Stimulated activated CD8-positive, alpha-beta memory T cell treated with anti-CD3 and anti-CD28 coated beads, Interleukin-15, amount 100 ng/mL, for 48 hours (primary cell): Measurements from ENCODE around the gene HOXA10.

Experiments
- DNase-seq, 2 donors: peaks; one replicate each; pipeline ENCODE4 v3.0.0-alpha.2; 2020; ENCODE audit warnings: low read depth in 2 of 2

Gene HOXA10

GRCh38 chr7:27173956-27174873, at the start of gene HOXA10:
Gene HOXA10 (minus strand): TSS chr7:27174320. CDS start chr7:27174306, 14 bp downstream.
- no peak for DNase-seq

DNA sequence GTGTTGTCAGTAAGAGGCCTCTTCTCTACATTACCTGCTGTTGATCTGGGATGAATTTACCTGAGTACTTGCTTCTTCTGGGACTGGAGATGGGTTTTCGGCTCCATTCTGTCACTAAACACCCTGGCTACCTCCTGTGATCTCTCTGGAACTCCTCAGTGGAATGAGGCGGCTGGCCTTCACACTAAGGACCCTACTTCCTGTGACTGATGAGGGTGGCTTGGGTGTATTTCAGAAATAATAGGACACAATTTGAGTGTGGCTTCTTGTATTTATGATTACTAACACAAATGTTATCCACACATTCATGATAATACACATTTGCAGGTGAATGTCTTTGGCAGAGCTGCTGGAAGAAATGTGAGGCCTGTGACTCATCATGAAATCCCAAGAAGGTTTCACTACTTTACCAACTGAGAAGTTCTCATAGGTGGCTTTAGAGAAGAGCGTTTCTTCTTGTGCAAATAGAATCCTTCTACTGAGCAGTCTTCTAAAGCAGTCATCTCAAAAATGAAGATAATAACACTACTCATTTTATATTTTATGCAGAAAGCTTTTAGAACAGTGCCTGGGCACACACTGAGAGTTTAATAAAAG, 47.2 kb upstream of the HOXA10 start:
- no peak for DNase-seq

DNA sequence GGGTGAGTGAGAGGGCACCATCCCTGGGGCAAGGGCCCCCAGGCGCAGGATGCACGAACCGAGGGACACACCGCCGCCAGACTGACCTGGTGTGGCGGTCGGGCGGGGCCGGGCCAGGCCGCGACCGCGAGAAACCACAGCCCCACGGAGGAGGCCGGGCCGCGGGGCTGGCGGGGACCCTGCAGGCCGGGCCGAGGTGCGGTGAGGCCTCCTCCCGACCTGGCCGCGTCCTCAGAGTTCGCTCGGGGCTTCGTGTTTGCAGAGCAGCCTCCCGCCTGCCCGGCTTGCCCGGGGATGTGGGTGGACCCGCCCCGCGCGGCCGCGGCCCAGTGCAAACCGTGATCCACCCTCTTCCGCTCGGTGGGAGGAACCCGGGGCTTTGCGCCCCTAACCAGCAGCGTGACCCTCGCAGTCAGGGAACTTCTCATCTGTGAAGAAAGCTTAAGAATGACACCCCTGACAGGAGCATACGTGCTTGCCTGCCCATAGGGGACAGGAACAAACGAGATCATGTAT, 46.4 kb upstream of the HOXA10 start:
- no peak for DNase-seq

DNA sequence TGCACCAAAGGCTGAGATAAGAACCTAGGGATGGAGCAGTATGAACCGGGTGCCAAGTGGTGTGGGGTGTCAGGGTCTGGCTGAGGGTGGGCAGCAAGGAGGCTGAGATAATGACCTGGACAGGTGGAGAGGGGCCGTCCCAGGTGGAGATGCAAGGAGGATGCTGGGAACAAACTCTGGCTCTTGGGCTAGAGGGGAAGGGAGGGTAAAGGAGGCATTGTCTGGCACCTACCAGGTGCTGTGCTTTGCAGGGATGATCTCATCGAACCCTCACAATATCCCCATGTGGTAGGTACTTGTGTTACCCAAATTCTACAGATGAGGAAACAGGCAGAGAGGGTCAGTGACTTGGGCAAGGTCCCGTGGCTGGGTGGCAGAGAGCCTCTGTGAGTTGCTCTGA, 45.7 kb upstream of the HOXA10 start:
- no peak for DNase-seq

DNA sequence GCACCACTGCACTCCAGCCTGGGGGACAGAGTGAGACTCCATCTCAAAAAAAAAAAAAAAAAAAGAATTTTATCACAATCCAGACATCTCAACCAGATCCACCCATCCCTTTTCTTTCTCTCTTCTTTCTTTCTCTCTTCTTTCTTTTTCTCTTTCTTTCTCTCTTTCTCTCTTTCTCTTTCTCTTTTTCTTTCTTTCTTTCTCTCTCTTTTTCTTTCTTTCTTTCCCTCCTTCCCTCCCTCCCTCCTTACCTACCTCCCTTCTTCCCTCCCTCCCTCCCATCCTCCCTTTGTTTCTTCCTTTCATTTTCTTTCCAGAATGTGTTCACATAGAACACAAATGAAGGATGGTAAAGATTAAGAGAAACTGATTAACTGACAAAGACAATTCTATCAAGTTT, 43.8 kb upstream of the HOXA10 start:
- no peak for DNase-seq

GRCh38 chr7:27215356-27215755, 41.2 kb upstream of the HOXA10 start:
- DNase-seq = no peak

GRCh38 chr7:27214239-27214950, 40.3 kb upstream of the HOXA10 start:
- DNase-seq = no peak

DNA sequence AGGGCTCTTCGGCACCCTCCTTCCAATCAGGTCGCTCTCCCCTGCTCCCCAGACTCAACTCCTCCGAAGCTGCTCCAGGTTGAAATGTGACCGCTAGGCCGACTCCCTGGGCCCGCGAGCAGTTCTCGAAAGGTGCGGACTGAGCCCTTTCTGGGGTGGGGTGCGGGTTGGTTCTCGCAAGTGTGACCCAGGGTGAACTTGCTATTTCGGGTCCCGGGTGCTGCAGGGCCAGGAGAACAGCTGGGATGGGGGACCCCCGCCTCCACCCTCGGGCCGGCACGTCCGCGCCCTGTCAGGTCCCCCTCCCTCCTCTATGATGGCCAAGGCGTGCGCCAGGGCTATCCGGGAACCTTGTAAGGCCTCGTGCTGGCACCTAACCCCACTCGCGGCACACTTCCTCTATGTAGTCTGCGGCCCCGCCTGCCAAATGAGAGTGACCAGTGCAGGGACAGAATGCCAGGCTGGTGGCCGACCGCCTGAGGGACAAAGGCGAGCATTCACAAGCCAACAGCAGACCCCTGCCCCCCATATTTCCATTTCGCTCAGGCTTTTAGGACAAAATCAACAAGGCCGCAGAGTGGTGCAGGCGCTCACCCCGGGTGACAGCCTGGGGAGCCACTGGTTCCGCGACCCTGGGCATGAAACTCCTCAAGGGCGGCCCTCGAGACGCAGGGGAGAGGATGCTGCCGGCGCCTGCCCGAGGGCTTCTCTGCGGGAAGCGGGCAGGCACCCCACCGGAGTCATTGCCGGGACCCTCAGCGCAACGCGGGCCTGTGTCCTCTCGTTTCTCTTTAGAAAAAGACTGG, 39.5 kb upstream of the HOXA10 start:
- no peak for DNase-seq

DNA sequence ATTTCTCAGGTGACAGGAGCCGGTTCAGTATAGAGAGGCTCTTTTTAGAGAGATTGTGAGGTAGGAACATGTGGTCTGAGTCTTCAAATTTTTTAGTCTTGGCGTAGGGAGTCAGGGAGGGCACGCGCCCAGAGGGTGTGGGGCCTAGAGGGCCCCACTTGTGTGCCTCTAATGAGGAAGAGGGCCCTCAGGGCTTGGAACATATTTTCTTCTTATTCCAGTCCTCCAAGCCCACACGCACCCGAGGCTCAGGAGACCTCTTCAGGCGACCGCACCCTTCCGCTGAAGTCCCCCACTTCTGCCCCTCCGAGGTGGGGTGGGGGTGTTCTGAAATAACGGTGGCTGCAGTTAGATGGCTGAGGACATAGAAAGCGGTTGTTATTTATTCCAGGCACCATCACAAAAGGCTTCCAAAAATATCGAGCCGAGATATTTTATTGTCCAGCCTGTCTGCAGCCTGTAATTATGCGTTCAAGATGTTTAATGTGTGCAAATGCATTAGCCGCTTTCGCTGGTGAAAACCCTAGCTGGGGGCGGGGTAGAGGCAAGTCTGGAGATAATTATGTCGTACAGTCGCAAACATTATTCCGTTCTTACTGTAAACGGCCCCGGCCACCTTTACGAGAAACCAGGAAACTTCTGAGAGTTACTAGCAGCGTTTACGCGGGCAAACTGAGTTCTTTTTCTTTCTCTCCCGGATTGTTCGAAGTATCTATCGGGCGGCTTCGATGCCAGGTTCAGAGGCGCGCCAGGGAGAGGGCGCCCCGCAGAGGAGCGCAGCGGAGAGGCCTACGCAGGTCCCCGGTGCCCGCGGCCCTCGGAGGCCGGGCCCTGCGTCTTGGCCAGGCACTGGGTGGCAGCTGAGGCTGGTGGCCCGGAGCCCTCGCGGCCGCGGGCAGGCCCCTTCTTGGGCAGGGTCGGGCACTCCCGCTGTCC, 38.6 kb upstream of the HOXA10 start:
- DNase-seq = no peak

DNA sequence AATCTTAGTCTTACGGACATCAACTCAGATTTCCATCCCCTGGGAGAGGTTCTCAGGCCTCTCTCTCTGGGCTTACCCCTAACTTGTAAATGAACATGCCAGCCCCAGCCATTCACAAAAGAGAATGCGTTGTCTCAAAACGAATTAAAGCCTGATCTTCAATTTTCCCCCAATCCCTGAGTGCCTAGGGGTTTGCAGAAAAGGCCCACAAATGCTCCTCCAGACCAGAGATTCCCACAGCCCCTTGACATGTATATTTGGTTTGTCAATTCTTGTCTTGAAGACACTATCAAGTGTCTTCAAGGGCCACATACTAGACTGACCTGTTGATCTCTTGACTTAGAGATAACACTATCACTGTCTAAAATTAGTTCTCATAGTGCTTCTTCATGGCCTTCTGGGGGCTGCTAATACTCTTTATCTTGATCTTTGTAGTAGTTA, 37.7 kb upstream of the HOXA10 start:
- no peak for DNase-seq

GRCh38 chr7:27211084-27211446, 36.9 kb upstream of the HOXA10 start:
- no peak for DNase-seq

- no peak for DNase-seq
Measured at GRCh38 chr7:27210441-27211083, 36.4 kb upstream of the HOXA10 start.

DNA sequence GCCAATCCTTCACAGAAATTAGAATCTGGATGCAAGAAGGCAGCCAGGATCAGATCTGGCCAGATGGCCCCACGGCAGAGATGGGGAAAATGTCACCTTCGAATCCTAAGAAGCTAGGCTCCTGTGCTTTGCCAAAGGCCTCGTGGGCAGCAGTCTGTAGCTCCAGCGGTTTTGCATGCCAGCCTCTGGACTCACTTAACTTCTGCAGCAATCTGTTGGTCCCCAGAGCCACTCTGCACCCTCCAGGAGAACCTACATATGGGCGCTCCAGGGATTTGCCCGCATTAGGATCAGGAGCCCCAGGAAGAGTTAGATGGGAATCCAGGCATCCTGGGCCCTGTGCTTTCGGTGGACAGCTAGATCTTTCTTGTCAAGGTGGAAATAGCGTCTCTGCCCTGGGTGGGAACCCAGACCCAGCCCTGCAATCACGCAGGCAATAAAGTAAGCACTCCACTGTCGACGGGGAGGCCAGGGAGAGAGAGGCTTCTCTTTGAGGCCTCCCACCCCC, 35.9 kb upstream of the HOXA10 start:
- no peak for DNase-seq

- no peak for DNase-seq
Measured at GRCh38 chr7:27208998-27209397, 34.9 kb upstream of the HOXA10 start.

DNA sequence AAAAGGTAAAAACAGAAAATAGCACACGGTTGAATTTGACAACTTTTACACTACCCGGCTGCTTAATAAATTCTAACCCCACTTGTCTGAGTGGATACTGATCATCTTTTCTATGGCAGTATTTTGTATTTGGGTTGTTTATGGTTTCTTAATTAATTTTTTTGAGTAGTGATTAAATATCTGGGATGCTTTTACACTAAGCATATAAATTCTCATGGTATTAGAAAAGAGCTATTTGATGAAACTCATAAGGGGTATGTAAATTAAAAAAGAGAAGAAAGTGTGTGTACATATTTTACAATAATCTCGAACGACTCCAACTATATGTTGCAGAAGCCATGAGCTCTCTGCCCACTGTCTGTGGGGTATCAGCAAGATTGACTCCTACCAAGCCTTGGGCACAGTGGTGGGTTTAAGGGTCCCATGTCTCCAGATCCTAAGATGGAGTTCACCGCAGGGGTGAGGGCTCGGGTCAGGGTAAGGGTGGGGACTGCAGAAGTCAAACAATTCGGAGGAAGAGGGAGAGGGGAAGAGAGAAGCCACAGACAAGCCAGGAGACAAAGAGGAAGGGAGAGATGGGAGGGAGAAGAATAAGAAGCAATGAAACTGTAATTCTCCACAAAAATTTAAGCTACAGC, 33.3 kb upstream of the HOXA10 start:
- no peak for DNase-seq

DNA sequence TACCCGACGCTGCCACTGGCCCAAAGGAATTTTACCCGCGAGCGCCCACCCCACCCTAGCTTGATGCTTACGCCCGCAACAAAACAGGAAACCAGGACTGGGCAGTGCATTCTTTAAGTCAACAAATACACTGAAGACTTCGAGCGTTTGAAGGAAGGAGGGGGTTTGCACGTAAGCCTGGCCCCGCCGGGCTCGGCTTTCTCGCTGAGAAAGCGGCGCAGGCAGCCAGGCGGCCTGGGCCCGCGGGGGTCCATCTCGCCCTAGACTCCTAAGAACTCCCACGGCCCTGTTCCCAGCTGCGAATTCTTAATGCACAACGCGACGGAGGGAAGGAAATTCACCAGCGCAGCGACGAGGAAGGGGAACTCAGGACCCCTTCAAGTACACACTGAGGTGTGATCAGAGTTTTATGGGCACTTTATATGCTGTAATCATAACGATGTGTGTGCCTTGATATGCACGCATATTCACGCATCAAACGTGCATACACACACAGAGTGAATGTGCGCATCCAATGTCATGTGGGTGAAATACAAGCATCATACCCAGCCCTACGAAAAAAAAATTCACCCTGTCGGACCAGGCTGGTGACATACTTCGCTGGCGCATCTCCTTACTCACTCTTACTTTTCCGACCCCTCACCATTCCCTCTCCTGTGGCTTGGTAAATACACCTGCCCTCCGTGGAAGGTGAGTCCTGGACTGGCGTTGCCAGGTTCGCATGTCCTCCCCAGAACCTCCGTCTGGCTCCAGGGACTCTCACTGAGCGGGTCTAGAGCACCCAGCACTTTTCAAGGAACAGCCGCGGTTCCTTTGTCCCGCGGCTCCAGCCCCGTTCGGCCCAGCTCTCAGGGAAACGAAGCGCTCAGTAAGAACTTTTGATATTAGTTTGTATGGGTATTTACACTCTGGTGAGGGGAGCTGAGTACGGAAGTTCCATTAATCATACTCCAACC, 31.5 kb upstream of the HOXA10 start:
- DNase-seq = no peak

GRCh38 chr7:27204851-27205322, 30.8 kb upstream of the HOXA10 start:
- no peak for DNase-seq
